ENCODE data around the gene POLN. TPM values are rescaled to one million over a fixed set of nuclear protein-coding genes. Genes with fewer than 3 reads are reported as not detected.
A peak's percentile ranks its signal among the peaks of the same experiment; 100 is the strongest.

The POLN gene
- total RNA-seq, 3 donors from 2014 or later, result 1.4 to 4.6 (median 1.4) TPM

- no peak for ATAC-seq
- intact Hi-C loops (cut with DNase I, micrococcal nuclease), result no loop called here
- no peak for TF ChIP-seq CTCF (IDR thresholded peaks at IDR 0.05)
Measured at GRCh38 chr4:2067446-2068197, 174.3 kb downstream of the POLN start.

GRCh38 chr4:2066571-2067445, 175.1 kb downstream of the POLN start:
- ATAC-seq (no peak), DNase-seq (peak in 2 of 3 donors; percentile 19 to 41)
- Histone ChIP-seq H3K4me1 (ENCODE audit: low read depth) (peaks cover 6% of the 10 kb centered on the region), H3K9me3 (no peaks in the 10 kb centered on the region), H3K36me3 (ENCODE audit: low read depth) (no peaks in the 10 kb centered on the region), H3K4me3 (no peak overlapping the region)
- intact Hi-C loops (cut with DNase I, micrococcal nuclease), result no loop called here
- TF ChIP-seq CTCF (IDR thresholded peaks at IDR 0.05), result no peak

More at GRCh38 chr4:2067446-2068197, 174.3 kb downstream of the POLN start:
- H3K9me3 ChIP-seq, result no peaks in the 10 kb centered on the region
- no peaks in the 10 kb centered on the region for H3K36me3 ChIP-seq (ENCODE audit: low read depth)
- DNase-seq, result peak in 1 of 3 donors; percentile 22
- H3K4me3 ChIP-seq, result no peak overlapping the region
- peaks cover 6% of the 10 kb centered on the region for H3K4me1 ChIP-seq (ENCODE audit: low read depth)

GRCh38 chr4:2066011-2066551, 175.8 kb downstream of the POLN start:
- peak in 1 of 3 donors; percentile 22 for DNase-seq
- ATAC-seq, result no peak
- no peak overlapping the region for H3K4me3 ChIP-seq
- H3K4me1 ChIP-seq (ENCODE audit: low read depth), result peaks cover 6% of the 10 kb centered on the region
- H3K36me3 ChIP-seq (ENCODE audit: low read depth), result no peaks in the 10 kb centered on the region
- TF ChIP-seq CTCF (IDR thresholded peaks at IDR 0.05), result no peak
- intact Hi-C loops (cut with DNase I, micrococcal nuclease), result no loop called here
- H3K9me3 ChIP-seq, result no peaks in the 10 kb centered on the region

- no peak for TF ChIP-seq CTCF (IDR thresholded peaks at IDR 0.05)
- peak in 2 of 3 donors; percentile 16 to 19 for DNase-seq
- intact Hi-C loops (cut with DNase I, micrococcal nuclease), result no loop called here
Measured at GRCh38 chr4:2065106-2065930, 176.6 kb downstream of the POLN start.

More at GRCh38 chr4:2065106-2065930, 176.6 kb downstream of the POLN start:
- no peak for ATAC-seq
- peaks cover 6% of the 10 kb centered on the region for H3K4me1 ChIP-seq (ENCODE audit: low read depth)
- no peaks in the 10 kb centered on the region for H3K9me3 ChIP-seq
- no peak overlapping the region for H3K4me3 ChIP-seq
- H3K36me3 ChIP-seq (ENCODE audit: low read depth), result no peaks in the 10 kb centered on the region

Measured in mucosa of descending colon (tissue), 3 donors.